GM19324 (cell line): Measurements from ENCODE around the gene MTG2.
A peak's percentile ranks its signal among the peaks of the same experiment; 100 is the strongest.

Source experiments
- ATAC-seq: cut with Tn5 transposase; IDR thresholded peaks from one replicate; pipeline ENCODE4 v1.9.1; 2021; ENCODE audit warnings: mild to moderate bottlenecking, moderate library complexity; ENCODE audit not compliant: unreplicated experiment, low FRiP score

MTG2 gene

DNA sequence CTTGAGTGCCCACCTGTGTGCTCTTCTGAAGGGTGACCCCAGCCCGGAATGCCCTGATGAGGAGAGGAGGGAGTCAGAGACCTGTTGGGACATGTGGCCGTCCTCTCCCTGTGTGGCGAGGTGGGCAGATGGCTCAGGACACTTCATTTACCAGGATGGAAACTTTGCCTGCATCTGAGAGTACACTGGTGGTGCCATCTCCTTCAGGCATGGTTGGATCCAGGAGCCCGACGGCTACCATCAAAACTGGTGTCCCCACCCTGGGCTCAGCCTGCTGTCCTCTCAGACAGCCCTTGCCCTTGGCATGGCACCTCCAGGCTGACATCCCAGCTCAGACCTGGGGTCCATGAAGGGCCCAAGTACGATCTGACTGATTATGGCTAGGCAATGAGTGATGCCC lies 48.5 kb downstream of the MTG2 start:
- no peak for ATAC-seq

GRCh38 chr20:62232194-62232593 lies 49.4 kb downstream of the MTG2 start:
- ATAC-seq, result no peak

GRCh38 chr20:62232770-62233645 lies 50.2 kb downstream of the MTG2 start:
- no peak for ATAC-seq

- ATAC-seq, result no peak
Measured at GRCh38 chr20:62233684-62234083, 50.9 kb downstream of the MTG2 start.

- no peak for ATAC-seq
Measured at GRCh38 chr20:62234339-62234738, 51.5 kb downstream of the MTG2 start.

GRCh38 chr20:62235001-62235776 lies 52.4 kb downstream of the MTG2 start:
- no peak for ATAC-seq

DNA sequence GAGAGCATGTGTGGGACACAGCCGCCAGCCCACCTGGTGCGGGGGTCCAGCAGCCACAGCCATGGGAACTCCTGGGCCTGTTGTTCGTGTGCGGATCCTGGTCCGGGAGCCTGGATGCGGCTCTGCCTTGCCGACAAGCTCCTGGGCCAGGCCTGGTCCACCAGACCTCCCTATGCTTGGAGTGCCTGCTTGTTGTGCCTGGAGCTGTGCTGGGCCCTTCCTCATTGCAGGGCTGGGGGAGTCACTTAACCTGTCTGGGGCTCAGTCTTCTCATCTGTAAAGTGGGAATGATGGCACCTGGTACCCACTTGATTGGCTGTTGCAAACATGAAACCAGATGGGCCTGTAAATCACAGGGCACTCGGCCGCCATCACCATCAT lies 52.9 kb downstream of the MTG2 start:
- ATAC-seq, result no peak

GRCh38 chr20:62236200-62236599 lies 53.4 kb downstream of the MTG2 start:
- no peak for ATAC-seq

DNA sequence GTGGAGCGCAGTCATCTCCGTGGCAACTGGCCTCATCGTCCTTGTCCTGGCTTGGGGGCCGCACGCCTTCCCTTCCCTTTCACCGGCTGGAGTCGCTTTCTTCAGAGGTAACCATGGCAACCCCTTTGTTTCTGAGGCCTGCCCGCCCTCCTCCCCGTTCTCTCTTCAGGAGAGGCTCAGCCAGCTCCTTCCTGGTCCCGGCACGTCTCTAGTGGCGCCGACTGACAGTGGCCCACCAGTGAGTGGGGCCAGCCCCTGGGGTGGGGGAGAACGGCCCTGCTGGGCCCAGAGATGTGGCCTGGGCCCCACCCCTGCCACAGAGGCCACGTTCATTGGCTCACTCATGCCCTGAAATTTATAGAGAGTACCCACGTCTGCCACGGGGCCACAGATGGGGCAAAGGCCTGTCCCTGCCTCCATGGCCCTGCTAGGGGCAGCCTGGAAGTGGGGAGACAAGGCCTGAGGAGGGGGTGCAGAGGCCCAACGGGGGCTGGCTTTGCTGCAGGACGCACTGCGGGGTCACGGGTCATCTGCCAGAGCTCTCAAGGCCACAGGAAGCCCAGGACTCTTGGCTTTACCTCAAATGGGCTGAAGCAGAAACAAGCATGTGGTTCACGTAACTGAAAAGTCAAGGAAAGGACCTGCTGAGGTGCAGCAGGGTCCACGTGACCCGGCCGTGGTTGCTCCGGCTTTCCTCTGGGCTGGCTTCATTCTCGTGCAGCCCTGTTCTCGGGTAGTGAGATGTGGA lies 54.1 kb downstream of the MTG2 start:
- ATAC-seq, result no peak

DNA sequence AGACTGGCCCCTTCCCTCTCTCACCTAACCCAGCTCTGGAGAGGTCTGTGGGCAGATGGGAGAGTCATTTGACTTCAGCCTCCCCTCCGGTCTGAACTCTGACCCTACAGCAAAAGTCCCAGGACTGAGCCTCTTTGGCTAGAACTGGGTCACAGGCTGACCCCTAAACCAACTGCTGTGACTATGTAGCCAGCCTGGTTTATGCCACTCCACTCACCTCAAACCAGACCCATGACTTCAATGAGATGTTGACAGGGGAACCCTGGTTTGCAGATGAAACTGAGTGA lies 54.6 kb downstream of the MTG2 start:
- ATAC-seq, result no peak

DNA sequence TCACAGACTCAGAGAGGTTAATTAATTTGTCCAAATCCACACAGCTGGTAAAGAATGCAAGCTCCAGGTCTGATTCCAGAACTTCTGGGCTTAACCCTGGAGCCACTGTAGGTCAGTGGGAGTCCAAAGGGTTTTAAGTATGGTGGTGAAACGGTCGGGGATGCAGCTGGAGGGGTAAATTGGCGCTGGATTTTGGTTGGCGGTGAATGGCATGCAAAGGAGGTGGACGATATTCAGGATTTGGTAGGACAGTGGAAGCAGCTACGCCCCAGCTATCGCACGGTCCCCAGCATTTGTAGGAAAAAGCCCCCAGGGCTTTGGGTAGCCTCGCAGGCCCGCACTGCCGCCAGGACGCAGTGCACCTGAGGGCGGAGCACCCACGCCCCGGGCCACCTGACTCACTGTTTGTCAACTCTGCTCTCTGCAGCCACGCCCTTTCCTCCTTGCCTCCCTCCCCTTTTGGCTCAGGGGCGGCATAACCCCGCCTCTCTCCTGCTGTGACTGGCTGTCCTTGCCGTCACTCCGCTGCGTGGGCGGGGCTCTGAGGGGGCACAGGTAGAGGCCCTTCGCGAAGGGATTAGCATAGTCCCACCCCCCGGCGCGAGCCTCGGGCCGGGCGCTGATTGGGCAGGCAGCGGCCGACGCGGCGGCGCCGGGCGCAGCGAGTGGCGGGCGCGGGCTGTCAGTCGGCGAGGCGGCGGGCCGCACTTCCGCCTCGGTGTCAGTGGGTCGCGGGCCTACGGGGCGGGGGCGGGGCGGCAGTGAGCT lies 55.2 kb downstream of the MTG2 start, which contains the start of gene OSBPL2:
TSS of gene OSBPL2 (plus strand) at position 721 of the 768 bp plus-strand sequence. CDS start 17,664 bp downstream, outside the sequence.
- ATAC-seq, result peak; percentile 99

- peak; percentile 4 for ATAC-seq
Measured at GRCh38 chr20:62238569-62239277, 55.9 kb downstream of the MTG2 start.

DNA sequence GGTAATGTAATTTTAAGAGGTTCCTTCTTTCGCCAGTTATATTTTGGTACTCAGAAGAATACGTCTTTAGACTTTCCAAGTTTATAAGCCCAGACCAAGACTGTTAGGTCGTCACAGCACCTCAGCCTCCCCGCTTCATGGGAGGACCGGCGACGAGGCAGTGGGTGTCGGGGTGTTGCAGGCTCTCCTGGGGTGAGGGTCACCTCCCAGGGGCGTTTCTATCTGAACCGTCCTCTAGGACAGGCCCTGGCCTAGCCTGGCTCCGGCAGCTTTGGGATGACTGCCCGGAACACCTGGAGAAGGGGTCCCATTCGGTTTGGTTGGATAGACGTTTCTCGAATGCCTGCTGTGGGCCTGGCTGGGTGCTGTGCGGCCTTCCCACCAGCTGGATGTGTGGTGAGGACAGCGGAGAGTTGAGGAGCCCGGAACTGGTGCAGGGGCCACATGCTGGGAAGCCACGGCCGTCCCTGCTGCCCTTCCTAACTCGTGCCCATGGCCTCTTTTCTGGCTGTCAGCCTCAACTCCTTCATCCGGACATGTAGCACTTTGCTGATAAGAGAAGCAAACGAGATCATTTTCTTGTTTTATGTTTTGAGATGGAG lies 56.6 kb downstream of the MTG2 start:
- ATAC-seq, result no peak

DNA sequence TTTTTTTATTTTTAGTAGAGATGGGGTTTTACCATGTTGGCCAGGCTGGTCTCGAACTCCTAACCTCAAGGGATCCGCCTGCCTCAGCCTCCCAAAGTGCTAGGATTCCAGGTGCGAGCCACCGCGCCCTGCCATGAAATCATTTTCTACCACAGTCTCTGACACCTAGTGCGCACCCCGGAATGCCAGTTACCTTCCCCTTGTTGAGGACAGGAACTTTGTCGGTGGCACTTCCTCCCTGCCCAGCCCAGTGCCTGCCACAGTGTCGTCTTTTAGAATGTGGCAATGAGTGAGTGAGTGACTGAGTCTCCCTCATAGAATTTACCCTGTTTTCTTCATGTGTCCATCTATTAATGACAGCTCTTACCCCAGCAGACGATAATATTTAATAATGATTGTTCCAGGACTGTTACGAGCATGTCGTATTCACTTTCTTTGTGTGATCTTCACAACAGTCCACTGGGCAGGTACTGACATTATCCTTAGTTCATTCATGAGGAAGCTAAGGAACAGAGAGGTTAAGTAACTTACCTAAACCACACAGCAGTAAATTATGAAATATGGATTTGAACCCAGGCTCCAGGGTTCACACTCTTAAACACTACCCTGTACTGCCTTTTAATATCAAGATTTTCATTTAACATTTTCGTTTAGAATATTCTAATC lies 57.3 kb downstream of the MTG2 start:
- ATAC-seq, result no peak

DNA sequence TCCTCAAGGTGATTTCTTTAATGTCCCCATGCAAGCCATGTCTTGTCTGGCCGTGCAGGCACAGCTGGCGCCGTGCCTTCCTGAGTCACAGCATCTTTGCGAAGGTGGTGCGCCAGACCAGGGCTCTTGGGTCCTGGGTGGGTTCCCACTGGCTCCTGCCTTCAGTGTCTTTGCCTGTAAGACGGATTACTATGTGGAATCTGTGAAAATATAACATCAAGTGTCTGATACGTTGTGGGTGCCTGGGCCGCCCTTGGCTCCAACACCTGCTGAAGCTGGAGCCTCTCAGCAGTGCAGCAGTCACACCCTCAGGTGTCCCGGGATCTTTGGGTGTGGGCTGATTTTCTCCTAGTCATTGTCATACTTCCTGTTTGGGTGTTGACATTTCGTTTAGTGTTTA lies 58.7 kb downstream of the MTG2 start:
- no peak for ATAC-seq

- no peak for ATAC-seq
Measured at GRCh38 chr20:62242176-62242575, 59.3 kb downstream of the MTG2 start.

GRCh38 chr20:62243106-62243505 lies 60.3 kb downstream of the MTG2 start:
- no peak for ATAC-seq

DNA sequence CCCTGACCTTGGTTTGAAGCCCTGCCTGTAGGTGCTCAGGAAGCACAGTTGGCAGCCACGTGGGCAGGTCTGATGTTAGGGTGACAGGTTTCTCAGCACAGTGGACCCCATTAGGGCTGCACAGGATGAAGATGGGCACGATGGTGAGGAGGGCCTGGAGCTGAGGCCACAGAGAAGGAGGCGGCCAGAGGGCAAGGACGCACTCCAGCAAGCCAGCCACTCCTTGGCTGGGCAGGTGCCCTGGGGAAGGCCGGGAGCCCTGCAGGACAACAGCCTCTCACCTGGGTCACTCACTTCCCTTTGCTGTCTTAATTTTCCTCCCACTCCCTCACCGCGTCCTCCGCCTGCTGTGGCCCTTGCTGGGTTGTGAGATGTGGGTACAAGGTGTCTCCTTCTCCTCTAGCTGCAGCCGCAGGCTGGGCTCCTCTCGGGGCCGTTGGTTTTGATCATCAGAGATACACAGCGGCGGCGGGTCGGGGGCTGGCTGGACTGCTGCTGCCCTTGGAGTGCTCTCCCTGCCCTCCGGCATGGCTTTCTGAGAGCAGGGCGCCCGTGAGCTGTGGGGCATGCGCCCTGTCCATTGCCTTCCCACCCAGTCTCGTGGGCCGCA lies 61.2 kb downstream of the MTG2 start:
- ATAC-seq, result no peak
